ENCODE measurements around the gene LAIR2.
"Not testable (repeated sequence)": the region's sequence is repeated elsewhere in the genome, so short reads cannot be mapped to it uniquely, and the experiment has no call there.

LAIR2 gene

GRCh38 chr19:54464630-54465425, 37.8 kb upstream of the LAIR2 start:
- peak; percentile 66 for DNase-seq

- no peak for DNase-seq
Observed at GRCh38 chr19:54465426-54466109, 37.1 kb upstream of the LAIR2 start.

DNA sequence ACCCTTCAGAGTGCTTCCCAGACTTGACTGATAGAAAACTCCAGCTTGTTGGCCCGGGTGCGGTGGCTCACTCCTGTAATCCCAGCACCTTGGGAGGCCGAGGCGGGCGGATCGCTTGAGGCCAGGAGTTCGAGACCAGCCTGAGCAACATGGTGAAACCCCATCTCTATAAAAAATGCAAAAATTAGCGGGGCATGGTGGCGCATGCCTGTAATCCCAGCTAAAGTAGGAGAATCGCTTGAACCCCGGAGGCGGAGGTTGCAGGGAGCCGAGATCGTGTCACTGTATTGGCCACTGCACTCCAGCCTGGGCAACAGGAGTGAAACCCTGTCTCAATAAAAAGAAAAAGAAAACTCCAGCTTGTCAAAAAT, 36.5 kb upstream of the LAIR2 start:
- DNase-seq = not testable (repeated sequence)

- peak; percentile 22 for DNase-seq
Observed at GRCh38 chr19:54469496-54469934, 33.1 kb upstream of the LAIR2 start.

GRCh38 chr19:54470276-54470887, 32.2 kb upstream of the LAIR2 start:
- DNase-seq = no peak

DNA sequence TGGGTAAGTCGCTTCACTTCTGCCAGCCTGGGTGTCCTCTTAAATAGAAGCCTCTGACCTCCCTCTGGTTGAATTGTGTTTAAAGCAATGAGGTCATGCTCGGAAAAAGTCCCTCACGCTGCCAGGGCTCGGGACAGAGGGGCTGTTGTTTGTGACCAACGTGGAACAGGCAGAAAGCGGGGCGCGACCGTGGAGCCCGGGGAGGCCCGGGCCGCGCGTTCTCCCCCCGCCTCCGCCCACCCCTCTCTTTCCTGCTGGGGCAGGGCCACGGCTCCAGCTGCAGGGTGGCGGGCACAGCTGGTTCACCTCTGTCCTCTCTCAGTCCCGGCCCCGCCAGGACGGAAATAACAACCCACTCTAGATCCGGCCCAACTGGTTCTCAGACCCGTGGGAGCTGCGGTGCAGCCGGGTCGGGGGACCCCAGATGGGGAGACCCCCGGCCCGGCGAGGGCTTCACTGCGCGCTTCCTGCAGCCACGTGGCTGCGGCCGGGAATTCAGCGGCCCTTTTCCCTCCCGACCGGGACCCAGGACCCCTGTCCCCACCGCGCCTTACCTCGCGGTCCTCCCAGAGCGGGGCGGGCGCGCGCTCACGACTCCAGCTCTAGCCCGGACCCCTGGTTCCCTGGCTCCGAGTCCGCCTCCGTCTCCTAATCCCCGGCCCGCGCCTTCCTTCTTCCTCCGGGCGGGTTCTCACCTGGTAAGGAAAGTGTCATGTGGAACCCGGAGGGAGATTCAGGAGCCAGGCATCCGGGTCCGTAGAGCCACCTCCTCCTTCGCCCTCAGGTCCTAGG, 31.4 kb upstream of the LAIR2 start:
- DNase-seq = no peak

DNA sequence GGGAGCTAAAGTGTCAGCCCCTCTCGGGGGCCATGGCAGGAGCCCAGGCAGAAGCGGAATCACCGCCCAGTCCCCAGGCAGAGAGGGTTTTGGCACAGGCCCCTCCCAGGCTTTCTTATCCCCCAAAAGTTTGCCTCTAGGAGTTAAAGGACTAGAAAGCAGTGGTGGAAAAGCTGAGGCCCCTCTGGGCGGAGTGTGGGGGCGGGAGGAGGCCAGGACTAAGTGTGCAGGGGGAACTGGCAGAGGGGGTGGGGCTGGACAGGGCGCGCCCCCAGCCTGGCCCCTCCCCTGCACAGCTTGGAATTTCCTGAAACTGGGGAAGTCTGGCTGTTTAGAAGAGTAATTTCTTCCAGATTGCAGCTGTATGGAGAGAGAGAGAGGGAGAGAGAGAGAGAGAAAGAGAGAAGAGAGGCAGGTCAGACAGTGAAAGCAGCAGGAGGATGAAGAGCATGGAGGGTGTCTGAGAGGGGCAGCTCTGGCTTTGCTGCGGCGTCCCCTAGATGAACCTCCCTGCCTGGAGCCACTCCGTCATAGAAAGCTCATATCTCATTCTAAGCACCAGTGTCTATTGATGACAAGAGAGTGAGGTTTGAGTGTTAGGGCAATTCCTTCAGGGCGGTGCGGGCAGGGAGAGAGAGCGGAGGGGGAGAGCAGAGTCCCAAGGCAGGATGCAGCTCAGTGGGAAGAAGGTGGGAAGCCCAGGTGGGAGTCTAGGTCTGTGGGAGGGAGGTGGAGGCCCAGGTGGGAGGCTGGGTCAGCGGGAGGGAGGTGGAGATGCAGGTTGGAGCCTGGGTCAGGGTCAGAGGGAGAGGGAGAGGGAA, 29.4 kb upstream of the LAIR2 start, which contains the start of gene CDC42EP5:
TSS of gene CDC42EP5 (minus strand) at position 226 of the 821 bp plus-strand sequence. CDS start 7,749 bp downstream, outside the sequence.
- no peak for DNase-seq

- DNase-seq = no peak
Observed at GRCh38 chr19:54473892-54474372, 28.7 kb upstream of the LAIR2 start.

DNA sequence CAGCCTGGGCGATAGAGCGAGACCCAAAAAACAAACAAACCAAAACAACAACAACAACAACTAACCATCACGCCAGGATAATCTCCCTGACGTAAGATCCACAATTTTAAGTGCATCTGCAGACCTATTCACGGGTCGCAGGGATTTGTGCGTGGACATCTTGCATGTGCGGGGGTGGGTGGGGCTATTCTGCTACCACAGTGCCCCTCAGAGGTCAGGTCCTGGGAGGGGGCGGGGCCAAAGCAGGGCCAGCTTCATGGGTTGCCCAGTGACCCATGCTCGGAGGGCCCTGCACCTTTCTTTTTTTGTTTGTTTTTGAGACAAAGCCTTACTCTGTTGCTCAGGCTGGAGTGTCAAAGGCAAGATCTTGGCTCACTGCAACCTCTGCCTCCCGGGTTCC, 26.9 kb upstream of the LAIR2 start:
- DNase-seq = no peak

DNA sequence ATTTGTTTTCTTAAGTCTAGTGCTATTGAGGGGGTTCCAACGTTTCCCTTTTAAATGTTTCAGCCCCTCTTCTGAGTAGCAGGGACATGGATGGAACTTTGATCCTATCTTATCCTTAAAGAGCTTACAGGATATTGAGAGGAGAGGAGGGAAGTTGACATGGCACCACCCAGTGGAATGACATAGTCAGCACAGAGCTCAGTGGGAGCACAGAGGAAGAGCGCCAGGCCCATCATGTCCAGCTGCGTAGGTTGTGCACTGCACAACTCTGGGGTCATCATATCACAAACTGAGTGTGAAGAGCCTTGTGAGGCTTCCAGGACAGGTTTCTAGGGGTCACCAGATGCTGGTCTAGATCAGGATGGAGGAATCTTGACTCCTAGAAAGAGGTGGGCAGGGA, 25.0 kb upstream of the LAIR2 start:
- DNase-seq = no peak

GRCh38 chr19:54478677-54479266, 23.9 kb upstream of the LAIR2 start:
- DNase-seq = peak; percentile 58

- no peak for DNase-seq
Observed at GRCh38 chr19:54480051-54480450, 22.6 kb upstream of the LAIR2 start.

DNA sequence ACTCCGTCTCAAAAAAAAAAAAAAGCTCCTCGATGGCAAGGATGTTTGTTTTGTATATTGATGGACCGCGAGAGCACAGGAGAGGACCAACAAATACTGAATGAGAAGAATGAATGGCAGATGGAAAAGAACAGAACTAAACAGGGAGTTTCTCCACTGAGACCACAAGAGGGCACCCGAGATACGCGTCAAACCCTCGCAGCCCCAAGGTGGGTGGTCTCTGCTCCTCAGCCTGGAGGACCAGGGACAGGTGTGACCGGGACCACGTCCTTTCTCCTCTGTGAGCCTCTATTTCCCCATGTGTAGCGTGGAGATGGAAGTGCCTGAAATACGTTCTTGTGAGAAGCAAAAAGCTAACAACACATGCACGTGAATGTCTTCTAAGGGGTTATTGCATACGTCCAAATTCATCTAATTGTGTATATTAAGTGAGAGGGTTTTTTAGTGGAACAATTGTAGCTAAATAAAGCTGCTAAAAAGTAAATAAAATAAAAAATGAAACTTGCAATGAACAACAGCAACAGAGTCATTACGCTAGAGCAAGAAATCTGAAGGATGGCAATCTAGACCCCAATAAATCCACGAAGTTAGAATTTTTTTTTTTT, 21.2 kb upstream of the LAIR2 start:
- peak; percentile 69 for DNase-seq

GRCh38 chr19:54482889-54483288, 19.7 kb upstream of the LAIR2 start:
- DNase-seq = no peak

DNA sequence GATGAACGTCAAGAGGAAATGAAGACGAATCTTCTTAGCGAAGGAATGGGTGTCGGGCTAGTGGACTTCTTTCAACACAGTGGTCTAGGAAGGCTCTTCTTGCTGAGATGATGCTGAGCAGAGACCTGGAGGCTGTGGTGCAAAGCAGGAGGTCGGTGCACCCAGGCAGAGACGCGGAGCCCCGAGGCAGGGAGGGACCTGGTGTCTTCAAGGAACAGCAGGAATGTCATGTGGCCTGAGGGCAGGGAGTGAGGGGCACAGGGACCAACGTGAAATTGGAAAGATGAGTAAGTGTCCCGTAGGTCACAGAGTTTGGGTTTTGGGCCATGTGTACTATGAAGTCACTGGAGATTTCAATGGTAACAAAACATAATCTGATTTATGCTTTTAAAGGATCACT, 18.2 kb upstream of the LAIR2 start:
- DNase-seq = no peak

- DNase-seq = no peak
Observed at GRCh38 chr19:54485851-54486250, 16.8 kb upstream of the LAIR2 start.

DNA sequence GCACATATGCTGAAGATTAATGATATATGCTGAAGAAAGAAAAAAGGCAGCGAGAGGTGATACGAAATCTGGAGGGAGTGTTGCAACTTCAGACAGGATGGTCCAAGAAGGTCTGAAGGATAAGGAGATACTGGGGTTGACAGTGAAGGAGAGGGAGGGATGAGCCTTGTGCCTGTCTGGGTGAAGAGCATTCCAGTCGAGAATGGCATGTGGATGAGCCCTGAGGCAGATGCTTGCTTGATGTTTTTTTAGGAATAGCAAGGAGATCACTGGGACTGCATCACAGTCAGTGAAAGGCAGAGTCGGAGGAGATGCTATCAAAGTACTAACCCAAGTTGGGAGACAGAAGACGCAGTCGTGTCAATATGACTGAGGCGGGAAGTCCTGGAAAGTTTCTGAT, 13.3 kb upstream of the LAIR2 start:
- DNase-seq = no peak

GRCh38 chr19:54489766-54490165, 12.9 kb upstream of the LAIR2 start:
- no peak for DNase-seq

DNA sequence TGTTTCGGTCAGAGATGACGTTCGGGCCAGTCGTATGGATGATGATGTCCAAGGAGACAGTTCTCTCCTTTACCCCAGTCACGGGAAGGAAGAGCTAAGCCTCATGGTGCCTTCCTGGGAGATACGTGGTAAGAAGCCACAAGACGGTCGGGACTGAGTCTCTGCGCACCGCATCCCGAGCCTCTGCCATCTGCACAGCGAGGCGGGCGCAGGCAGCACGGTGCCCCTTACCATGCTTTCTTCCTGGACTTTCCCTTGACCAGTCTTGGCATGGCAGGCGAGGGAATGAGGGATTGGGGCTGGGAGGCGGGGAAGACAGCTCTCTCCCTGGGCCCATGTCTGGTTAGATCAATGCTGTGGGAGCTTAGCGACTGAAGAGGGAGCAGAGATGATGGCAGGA, 10.1 kb upstream of the LAIR2 start:
- no peak for DNase-seq

- not testable (repeated sequence) for DNase-seq
Observed at GRCh38 chr19:54493056-54493455, 9.6 kb upstream of the LAIR2 start.

DNA sequence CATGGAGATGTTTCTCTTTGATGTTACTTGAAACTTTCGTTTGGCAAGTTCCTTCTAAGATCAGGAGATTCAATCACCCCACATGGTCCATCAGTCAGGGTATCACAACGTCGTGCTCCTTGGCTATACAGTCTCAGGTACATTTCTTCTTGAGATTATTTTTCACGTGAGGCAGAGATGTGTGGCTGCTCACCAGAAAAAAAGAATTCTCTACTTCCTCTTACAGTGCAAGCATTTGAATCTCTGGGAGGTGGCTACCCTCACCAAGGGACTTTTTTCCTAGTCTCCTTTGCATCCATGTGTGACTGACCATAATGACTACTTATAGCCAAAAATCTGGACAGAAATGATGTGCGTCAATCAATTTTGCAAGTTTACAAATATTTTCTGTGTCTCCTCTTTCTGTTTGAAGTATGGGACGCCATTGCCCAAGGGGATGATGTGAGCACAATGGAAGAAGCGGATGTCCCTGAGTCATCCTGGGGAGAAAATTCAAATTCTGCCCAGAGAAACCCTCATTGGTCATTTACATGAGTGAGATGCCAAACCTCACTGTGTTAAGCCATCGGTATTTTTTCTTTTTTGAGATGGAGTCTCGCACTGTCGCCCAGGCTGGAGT, 8.6 kb upstream of the LAIR2 start:
- DNase-seq = no peak

Measured in NCI-H1105 treated with DMSO at 0.1 percent for 48 hours (cell line).